Activated T-helper 1 cell treated with anti-CD3 and anti-CD28 coated beads, Interleukin-12 subunit alpha, Interleukin-12 subunit beta, Interleukin-2, Interleukin-4 antibody, amounts not matched to agents 30 ng/mL and 10 ng/mL and 1 ng/mL, durations not matched to agents 14 hours and 24 hours and 36 hours (primary cell): ENCODE measurements around the gene CD53. TPM values are rescaled to one million over a fixed set of nuclear protein-coding genes. Genes with fewer than 3 reads are reported as not detected.
"Not testable (repeated sequence)": the region's sequence is repeated elsewhere in the genome, so short reads cannot be mapped to it uniquely, and the experiment has no call there.

Experiments
- DNase-seq: peaks from one replicate; pipeline ENCODE4 v3.0.0; 2021; ENCODE audit warnings: low spot score
- H3K27ac Mint-ChIP-seq: one replicate; pipeline ENCODE4 v1.8.0; 2021; ENCODE audit warnings: mild to moderate bottlenecking, mixed read lengths
- H3K27me3 Mint-ChIP-seq: one replicate; pipeline ENCODE4 v1.8.0; 2022; ENCODE audit warnings: mild to moderate bottlenecking, moderate library complexity, mixed read lengths; ENCODE audit not compliant: insufficient read depth
- H3K36me3 Mint-ChIP-seq: one replicate; pipeline ENCODE4 v1.8.0; 2021; ENCODE audit warnings: low read depth, mixed read lengths
- H3K4me1 Mint-ChIP-seq: one replicate; pipeline ENCODE4 v1.8.0; 2021; ENCODE audit warnings: low read depth, mixed read lengths
- H3K4me3 Mint-ChIP-seq: one replicate; pipeline ENCODE4 v1.8.0; 2021; ENCODE audit warnings: mild to moderate bottlenecking, moderate library complexity, mixed read lengths
- H3K9me3 Mint-ChIP-seq: one replicate; pipeline ENCODE4 v1.8.0; 2021; ENCODE audit warnings: mixed read lengths
- intact Hi-C: fragments of 100-400 bp; cut with micrococcal nuclease; formaldehyde crosslinking; loops from one replicate; pipeline ENCODE4 v1.15.1; 2024
- total RNA-seq: library from RNA; stranded (reverse); gene quantifications from 2 replicates; pipeline ENCODE4 v1.2.3, GENCODE V29; 2022

The CD53 gene
- total RNA-seq, 1 donor from 2014 or later = 201 TPM

GRCh38 chr1:110902820-110903463 lies 30.0 kb downstream of the CD53 start:
- H3K4me3 Mint-ChIP-seq = no peak overlapping the region
- H3K9me3 Mint-ChIP-seq = peaks cover 12% of the 10 kb centered on the region
- intact Hi-C loops = no loop called here
- no peak for DNase-seq
- no peak overlapping the region for H3K27ac Mint-ChIP-seq
- H3K27me3 Mint-ChIP-seq = no peaks in the 10 kb centered on the region
- H3K4me1 Mint-ChIP-seq = peaks cover 17% of the 10 kb centered on the region
- peaks cover 60% of the 10 kb centered on the region for H3K36me3 Mint-ChIP-seq

DNA sequence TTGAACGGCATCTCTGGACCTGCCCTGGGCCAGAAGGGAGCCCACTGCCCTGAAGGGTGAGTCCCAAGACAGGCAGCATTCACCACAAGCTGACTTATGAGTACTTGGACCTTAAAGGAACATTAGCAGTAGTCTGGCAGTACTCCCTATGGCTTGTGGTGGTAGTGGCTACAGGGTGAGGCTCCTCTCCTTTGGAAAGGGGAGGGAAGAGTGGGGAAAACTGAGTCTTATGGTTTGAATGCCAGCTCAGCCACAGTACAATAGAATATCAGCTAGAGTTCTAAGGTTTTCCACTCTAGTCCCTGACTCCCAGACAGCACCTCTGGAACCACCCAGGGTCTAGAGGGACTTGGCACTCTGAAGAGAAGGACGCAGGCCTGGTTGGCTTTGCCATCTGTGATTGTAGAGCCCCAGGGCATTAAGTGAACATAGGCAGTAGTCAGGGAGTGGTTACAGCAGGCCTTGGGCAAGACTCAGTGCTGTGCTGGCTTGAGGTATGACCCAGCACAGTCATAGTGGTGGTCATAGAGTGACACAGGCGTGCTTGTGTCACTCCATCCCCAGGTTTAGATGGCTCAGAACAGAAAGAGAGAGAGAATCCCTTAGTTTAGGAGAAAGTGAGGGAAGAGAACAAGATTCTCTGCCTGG lies 31.0 kb downstream of the CD53 start:
- H3K27me3 Mint-ChIP-seq = no peaks in the 10 kb centered on the region
- intact Hi-C loops = no loop called here
- no peak overlapping the region for H3K4me3 Mint-ChIP-seq
- no peak overlapping the region for H3K27ac Mint-ChIP-seq
- H3K36me3 Mint-ChIP-seq = peaks cover 54% of the 10 kb centered on the region
- peaks cover 23% of the 10 kb centered on the region for H3K9me3 Mint-ChIP-seq
- DNase-seq = no peak
- H3K4me1 Mint-ChIP-seq = peaks cover 7% of the 10 kb centered on the region

- H3K36me3 Mint-ChIP-seq = peaks cover 25% of the 10 kb centered on the region
- H3K27me3 Mint-ChIP-seq = peaks cover 4% of the 10 kb centered on the region
- peaks cover 19% of the 10 kb centered on the region for H3K4me1 Mint-ChIP-seq
- H3K9me3 Mint-ChIP-seq = peaks cover 55% of the 10 kb centered on the region
- intact Hi-C loops = no loop called here
- no peak overlapping the region for H3K4me3 Mint-ChIP-seq
- DNase-seq = no peak
- no peak overlapping the region for H3K27ac Mint-ChIP-seq
Measured at GRCh38 chr1:110912784-110913183, 39.8 kb downstream of the CD53 start.

GRCh38 chr1:110914676-110915075 lies 41.7 kb downstream of the CD53 start:
- Mint-ChIP-seq H3K4me1 (peaks cover 19% of the 10 kb centered on the region), H3K36me3 (peaks cover 20% of the 10 kb centered on the region), H3K27me3 (peaks cover 4% of the 10 kb centered on the region), H3K4me3 (no peak overlapping the region), H3K9me3 (peaks cover 38% of the 10 kb centered on the region), H3K27ac (no peak overlapping the region)
- DNase-seq = no peak
- intact Hi-C loops = no loop called here

GRCh38 chr1:110915804-110916203 lies 42.9 kb downstream of the CD53 start:
- H3K27ac Mint-ChIP-seq = no peak overlapping the region
- no peak for DNase-seq
- intact Hi-C loops = loop anchor here (1.0 to 2.0 kb wide), 3 partner anchors 19 to 49 kb away; no protein-coding TSS in a partner anchor
- H3K4me3 Mint-ChIP-seq = no peak overlapping the region
- H3K27me3 Mint-ChIP-seq = peaks cover 3% of the 10 kb centered on the region
- peaks cover 19% of the 10 kb centered on the region for H3K4me1 Mint-ChIP-seq
- peaks cover 14% of the 10 kb centered on the region for H3K36me3 Mint-ChIP-seq
- peaks cover 29% of the 10 kb centered on the region for H3K9me3 Mint-ChIP-seq

GRCh38 chr1:110916274-110916668 lies 43.3 kb downstream of the CD53 start:
- H3K9me3 Mint-ChIP-seq = peaks cover 24% of the 10 kb centered on the region
- intact Hi-C loops = loop anchor here (1.0 to 2.0 kb wide), 3 partner anchors 19 to 49 kb away; no protein-coding TSS in a partner anchor
- no peak for DNase-seq
- peaks cover 4% of the 10 kb centered on the region for H3K27me3 Mint-ChIP-seq
- peaks cover 19% of the 10 kb centered on the region for H3K4me1 Mint-ChIP-seq
- peaks cover 12% of the 10 kb centered on the region for H3K36me3 Mint-ChIP-seq
- peak overlapping the region; percentile 71 for H3K27ac Mint-ChIP-seq
- peak overlapping the region; percentile 56 for H3K4me3 Mint-ChIP-seq

DNA sequence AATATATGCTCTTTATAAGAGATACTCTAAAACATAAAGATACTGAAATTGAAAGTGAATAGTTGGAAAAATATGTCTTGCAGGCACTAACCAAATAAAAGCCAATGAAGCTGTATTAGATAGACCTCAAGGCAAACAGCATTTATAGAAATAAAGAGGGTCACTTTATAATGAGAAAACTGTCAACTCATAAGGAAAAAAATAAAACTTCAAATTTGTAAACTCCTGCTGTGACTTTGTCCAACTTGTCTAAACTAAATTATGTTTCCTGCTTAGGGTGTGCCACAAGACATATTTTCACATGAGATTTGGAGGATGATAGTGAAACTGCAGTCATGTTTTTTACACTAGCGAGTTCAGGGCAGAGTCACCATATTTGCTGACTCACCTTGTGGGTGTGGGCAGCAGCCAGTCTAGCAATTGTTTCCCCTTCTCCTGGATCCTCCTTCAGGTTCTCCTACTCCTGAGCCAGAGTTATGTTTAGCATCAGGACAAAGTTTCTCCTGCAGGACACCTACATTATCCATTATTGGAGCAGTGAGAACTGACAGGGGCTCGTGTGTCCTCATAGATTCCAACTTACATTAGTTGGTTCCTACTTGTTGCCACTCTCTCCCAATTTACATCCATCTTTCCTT lies 43.8 kb downstream of the CD53 start:
- Mint-ChIP-seq H3K4me1 (peaks cover 19% of the 10 kb centered on the region), H3K27me3 (peaks cover 2% of the 10 kb centered on the region), H3K4me3 (peak overlapping the region; percentile 56), H3K27ac (peak overlapping the region; percentile 71), H3K36me3 (peaks cover 12% of the 10 kb centered on the region), H3K9me3 (peaks cover 23% of the 10 kb centered on the region)
- intact Hi-C loops = loop anchor here (1.0 to 2.0 kb wide), 3 partner anchors 20 to 48 kb away; no protein-coding TSS in a partner anchor
- peak; percentile 36 for DNase-seq

GRCh38 chr1:110918016-110918415 lies 45.1 kb downstream of the CD53 start:
- intact Hi-C loops = no loop called here
- H3K4me1 Mint-ChIP-seq = peaks cover 19% of the 10 kb centered on the region
- H3K36me3 Mint-ChIP-seq = peaks cover 18% of the 10 kb centered on the region
- peaks cover 5% of the 10 kb centered on the region for H3K27me3 Mint-ChIP-seq
- no peak overlapping the region for H3K27ac Mint-ChIP-seq
- DNase-seq = no peak
- H3K4me3 Mint-ChIP-seq = no peak overlapping the region
- peaks cover 25% of the 10 kb centered on the region for H3K9me3 Mint-ChIP-seq

DNA sequence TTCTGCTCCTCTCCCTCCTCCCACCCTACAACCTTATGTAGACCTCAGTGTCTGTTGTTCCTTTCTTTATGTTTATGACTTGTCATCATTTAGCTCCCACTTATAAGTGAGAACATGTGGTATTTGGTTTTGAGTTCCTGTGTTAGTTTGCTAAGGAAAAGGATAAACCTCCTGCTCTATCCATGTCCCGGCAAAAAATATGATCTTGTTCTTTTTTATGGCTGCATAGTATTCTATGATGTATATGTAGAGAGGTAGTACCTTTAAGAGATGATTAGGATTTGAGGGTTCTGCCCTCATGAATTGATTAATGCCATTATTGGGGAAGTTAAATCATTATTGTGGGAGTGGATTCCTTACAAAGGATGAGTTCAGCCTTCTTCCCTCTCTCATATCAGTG lies 49.0 kb downstream of the CD53 start:
- Mint-ChIP-seq H3K27ac (no peak overlapping the region), H3K4me1 (peaks cover 5% of the 10 kb centered on the region), H3K4me3 (no peak overlapping the region), H3K9me3 (peaks cover 14% of the 10 kb centered on the region), H3K27me3 (peaks cover 7% of the 10 kb centered on the region), H3K36me3 (peaks cover 9% of the 10 kb centered on the region)
- no peak for DNase-seq
- intact Hi-C loops = no loop called here

DNA sequence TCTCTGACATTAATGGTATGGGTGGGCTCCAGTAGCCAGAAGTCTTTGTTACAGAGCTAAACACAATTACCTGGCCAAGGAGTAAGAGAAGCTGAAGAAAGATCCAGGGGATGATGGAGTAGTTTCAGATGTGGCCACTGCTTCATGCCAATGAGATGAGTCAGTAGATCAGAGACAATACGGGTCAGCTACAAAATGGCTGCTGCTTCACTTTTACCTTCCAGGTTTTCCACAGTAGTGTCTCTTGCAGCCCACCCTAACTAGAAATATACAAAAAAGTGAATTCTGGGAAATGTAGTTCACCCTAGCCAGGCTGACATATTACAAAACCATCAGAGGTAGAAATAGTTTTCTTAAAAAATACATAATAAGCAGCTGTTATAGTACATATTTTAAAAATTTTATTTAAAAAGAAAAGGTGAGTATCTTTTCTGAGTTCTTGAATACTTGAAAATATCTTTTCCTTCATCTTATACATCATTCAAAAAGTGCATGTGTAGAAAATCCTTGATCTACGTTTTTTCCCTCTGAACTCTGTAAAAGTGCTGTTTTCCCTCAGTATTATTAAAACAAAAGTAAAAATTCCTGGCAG lies 54.6 kb downstream of the CD53 start:
- DNase-seq = no peak
- H3K4me1 Mint-ChIP-seq = no peaks in the 10 kb centered on the region
- H3K27me3 Mint-ChIP-seq = peaks cover 3% of the 10 kb centered on the region
- no peak overlapping the region for H3K4me3 Mint-ChIP-seq
- intact Hi-C loops = no loop called here
- peaks cover 31% of the 10 kb centered on the region for H3K9me3 Mint-ChIP-seq
- no peak overlapping the region for H3K27ac Mint-ChIP-seq
- peaks cover 10% of the 10 kb centered on the region for H3K36me3 Mint-ChIP-seq

GRCh38 chr1:110928191-110928590 lies 55.2 kb downstream of the CD53 start:
- no peak for DNase-seq
- Mint-ChIP-seq H3K9me3 (peaks cover 27% of the 10 kb centered on the region), H3K4me1 (no peaks in the 10 kb centered on the region), H3K27ac (no peak overlapping the region), H3K36me3 (peaks cover 7% of the 10 kb centered on the region), H3K4me3 (no peak overlapping the region), H3K27me3 (peaks cover 3% of the 10 kb centered on the region)
- intact Hi-C loops = no loop called here

DNA sequence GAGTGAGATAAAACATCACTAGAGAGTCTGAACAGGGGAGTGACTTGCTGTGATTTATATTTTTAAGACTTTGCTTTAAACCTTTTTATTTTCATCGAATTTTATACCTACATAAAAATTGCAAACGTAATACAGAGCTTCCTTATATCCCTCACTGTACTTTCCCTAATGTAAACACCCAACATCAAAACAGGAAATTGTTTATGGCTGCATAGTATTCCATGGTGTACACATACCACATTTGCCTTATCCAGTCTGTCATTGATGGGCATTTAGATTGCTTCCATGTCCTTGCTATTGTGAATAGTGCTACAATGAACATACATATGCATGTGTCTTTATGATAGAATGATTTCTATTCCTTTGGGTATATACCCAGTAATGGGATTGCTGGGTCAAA lies 56.0 kb downstream of the CD53 start:
- Mint-ChIP-seq H3K36me3 (peaks cover 7% of the 10 kb centered on the region), H3K9me3 (peaks cover 27% of the 10 kb centered on the region), H3K4me1 (no peaks in the 10 kb centered on the region), H3K27me3 (peaks cover 3% of the 10 kb centered on the region), H3K4me3 (no peak overlapping the region), H3K27ac (no peak overlapping the region)
- no peak for DNase-seq
- intact Hi-C loops = no loop called here

DNA sequence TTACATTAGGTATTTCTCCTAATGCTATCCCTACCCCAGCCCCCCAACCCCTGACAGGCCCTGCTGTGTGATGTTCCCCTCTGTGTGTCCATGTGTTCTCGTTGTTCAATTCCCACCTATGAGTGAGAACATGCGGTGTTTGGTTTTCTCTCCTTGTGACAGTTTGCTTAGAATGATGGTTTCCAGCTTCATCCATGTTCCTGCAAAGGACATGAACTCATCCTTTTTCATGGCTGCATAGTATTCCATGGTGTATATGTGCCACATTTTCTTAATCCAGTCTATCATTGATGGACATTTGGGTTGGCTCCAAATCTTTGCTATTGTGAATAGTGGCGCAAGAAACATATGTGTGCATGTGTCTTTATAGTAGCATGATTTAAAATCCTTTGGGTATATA lies 58.1 kb downstream of the CD53 start:
- peaks cover 14% of the 10 kb centered on the region for H3K36me3 Mint-ChIP-seq
- peaks cover 43% of the 10 kb centered on the region for H3K9me3 Mint-ChIP-seq
- H3K4me3 Mint-ChIP-seq, H3K4me1 Mint-ChIP-seq, H3K27me3 Mint-ChIP-seq, DNase-seq, H3K27ac Mint-ChIP-seq, intact Hi-C loops: not testable (repeated sequence)
